Neuronal stem cell (in vitro differentiated cells): ENCODE results near the gene CKB.
A peak's percentile ranks its signal among the peaks of the same experiment; 100 is the strongest.

ENCODE experiments used
- DNase-seq: peaks from one replicate; pipeline ENCODE4 v3.0.0-alpha.2; 2013; ENCODE audit warnings: low spot score
- H2AFZ ChIP-seq: one replicate; pipeline ENCODE4 v1.6.1; 2013; ENCODE audit warnings: mild to moderate bottlenecking, low read length, inconsistent platforms
- H2AK5ac ChIP-seq: 2 replicates; pipeline ENCODE4 v1.6.1; 2013; ENCODE audit warnings: low read depth, mild to moderate bottlenecking, inconsistent platforms, low read length, moderate library complexity, mixed read lengths
- H2BK120ac ChIP-seq: 2 replicates; pipeline ENCODE4 v1.6.1; 2013; ENCODE audit warnings: low read depth, mild to moderate bottlenecking, inconsistent platforms, low read length, moderate library complexity, mixed read lengths
- H2BK12ac ChIP-seq: one replicate; pipeline ENCODE4 v1.6.1; 2013; ENCODE audit warnings: low read length, inconsistent platforms
- H2BK15ac ChIP-seq: 2 replicates; pipeline ENCODE4 v1.6.1; 2013; ENCODE audit warnings: mild to moderate bottlenecking, low read length, inconsistent platforms, mixed read lengths
- H2BK5ac ChIP-seq: one replicate; pipeline ENCODE4 v1.6.1; 2013; ENCODE audit warnings: inconsistent platforms, mild to moderate bottlenecking, low read length, moderate library complexity
- H3K14ac ChIP-seq: one replicate; pipeline ENCODE4 v1.6.1; 2013; ENCODE audit warnings: low read length, inconsistent platforms
- H3K18ac ChIP-seq: 2 replicates; pipeline ENCODE4 v1.6.1; 2013; ENCODE audit warnings: low read length, inconsistent platforms
- H3K23ac ChIP-seq: 2 replicates; pipeline ENCODE4 v1.6.1; 2013; ENCODE audit warnings: low read depth, mild to moderate bottlenecking, mixed read lengths, low read length, inconsistent platforms; ENCODE audit not compliant: poor library complexity
- H3K27ac ChIP-seq: replicated peaks from 3 replicates; pipeline ENCODE4 v1.5.1; 2013; ENCODE audit warnings: low read length, inconsistent platforms
- H3K27me3 ChIP-seq, 3 experiments: 2 replicates each; pipeline ENCODE4 v1.6.1; 2013; ENCODE audit warnings: low read length in 3 of 3, mild to moderate bottlenecking in 2 of 3, inconsistent platforms in 1 of 3, low read depth in 1 of 3, mixed read lengths in 1 of 3, moderate library complexity in 1 of 3; ENCODE audit not compliant: control insufficient read depth in 3 of 3, insufficient read depth in 3 of 3
- H3K36me3 ChIP-seq, 2 donors: replicated peaks in 1 of 2; 2 replicates each; pipeline ENCODE4 v1.6.1; 2013; ENCODE audit warnings: low read length in 2 of 2; ENCODE audit not compliant: control insufficient read depth in 2 of 2, insufficient read depth in 2 of 2
- H3K4ac ChIP-seq: 2 replicates; pipeline ENCODE4 v1.6.1; 2013; ENCODE audit warnings: inconsistent platforms, mild to moderate bottlenecking, low read length, moderate library complexity
- H3K4me1 ChIP-seq, 2 donors: 1 replicate in 1 of 2; 2 replicates in 1 of 2; pipeline ENCODE4 v1.6.1; 2013; ENCODE audit warnings: low read length in 2 of 2, low read depth in 1 of 2; ENCODE audit not compliant: control insufficient read depth in 2 of 2, insufficient read depth in 1 of 2
- H3K4me2 ChIP-seq: one replicate; pipeline ENCODE4 v1.6.1; 2013; ENCODE audit warnings: mild to moderate bottlenecking, low read length, inconsistent platforms; ENCODE audit not compliant: insufficient read depth, poor library complexity, severe bottlenecking
- H3K4me3 ChIP-seq, 2 donors: 2 replicates each; pipeline ENCODE4 v1.5.1; 2013; ENCODE audit warnings: low read length in 2 of 2, mild to moderate bottlenecking in 2 of 2, inconsistent platforms in 1 of 2, moderate library complexity in 1 of 2
- H3K79me1 ChIP-seq: one replicate; pipeline ENCODE4 v1.6.1; 2013; ENCODE audit warnings: low read depth, mild to moderate bottlenecking, inconsistent platforms, low read length, moderate library complexity
- H3K9ac ChIP-seq: one replicate; pipeline ENCODE4 v1.6.1; 2013; ENCODE audit warnings: mild to moderate bottlenecking, low read depth, low read length, inconsistent platforms; ENCODE audit not compliant: poor library complexity
- H3K9me3 ChIP-seq, 2 donors: replicated peaks in 1 of 2; 2 replicates each; pipeline versions ENCODE3 to v1.6.1; 2013; ENCODE audit warnings: low read length in 2 of 2, mild to moderate bottlenecking in 2 of 2, inconsistent platforms in 1 of 2, low read depth in 1 of 2, mixed read lengths in 1 of 2, moderate library complexity in 1 of 2; ENCODE audit not compliant: control insufficient read depth in 2 of 2, insufficient read depth in 1 of 2
- H4K8ac ChIP-seq: one replicate; pipeline ENCODE4 v1.6.1; 2013; ENCODE audit warnings: low read depth, mild to moderate bottlenecking, inconsistent platforms, low read length, moderate library complexity
- H4K91ac ChIP-seq: one replicate; pipeline ENCODE4 v1.6.1; 2013; ENCODE audit warnings: low read length, low read depth, mild to moderate bottlenecking, inconsistent platforms; ENCODE audit not compliant: poor library complexity
- WGBS, 2 donors: extraction: QIAGEN DNeasy Blood & Tissue Kit; methylation state at CpG; one replicate each; pipeline ENCODE4 v1.1.7; 2013; ENCODE audit warnings: missing lambda C conversion rate in 2 of 2, mixed read lengths in 1 of 2; ENCODE audit not compliant: insufficient read length in 2 of 2, insufficient replicate concordance in 1 of 2; ENCODE audit errors: extremely low coverage in 2 of 2; 5-methylcytosine and 5-hydroxymethylcytosine counted together

CKB gene

DNA sequence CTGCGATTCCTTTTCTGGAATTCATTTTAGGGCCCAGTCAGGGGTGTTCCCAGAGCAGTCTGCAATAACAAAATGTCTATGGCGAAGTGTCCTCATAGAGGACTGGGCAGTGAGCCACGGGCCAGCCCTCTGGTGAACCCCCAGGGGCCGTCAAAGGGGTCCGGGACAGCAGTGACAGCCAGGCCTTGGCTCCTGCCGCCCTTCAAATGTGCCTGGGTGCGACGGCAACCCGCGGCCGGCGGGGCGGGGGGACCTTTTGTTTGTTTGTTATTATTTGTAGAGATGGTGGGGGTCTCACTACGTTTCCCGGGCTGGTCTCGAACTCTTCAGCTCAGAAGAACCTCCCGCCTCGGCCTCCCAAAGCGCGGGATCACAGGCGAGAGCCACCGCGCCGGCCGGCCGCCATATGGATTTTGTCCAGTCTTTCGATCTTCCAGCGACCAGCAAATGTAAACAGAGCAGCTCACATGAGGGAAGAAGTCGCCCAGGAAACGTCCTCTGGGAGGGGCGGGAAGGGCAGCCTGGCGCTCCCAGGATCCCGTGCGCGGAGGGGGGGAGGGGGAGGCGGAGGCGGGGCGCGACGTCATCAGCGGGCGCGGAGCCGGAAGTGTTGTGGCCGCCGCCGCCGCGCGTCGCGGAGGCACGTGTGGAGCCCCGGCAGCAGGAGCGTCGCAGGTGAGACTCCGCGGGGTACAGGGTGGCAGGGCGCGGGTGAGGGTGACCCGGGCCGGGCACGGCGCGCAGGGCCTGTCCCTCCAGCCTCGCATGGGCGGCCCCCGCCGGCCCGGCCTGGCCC, 6.2 kb upstream of the CKB start, which contains the start of gene TRMT61A:
Gene TRMT61A (plus strand): TSS at position 610 of the 796 bp plus-strand sequence. CDS start 783 bp downstream, outside the sequence.
- Histone ChIP-seq H4K91ac (no peak within 1 kb of the TSS), H3K79me1 (peaks cover 14% of the 10 kb centered on the region), H2BK15ac (peak within 1 kb of the TSS; percentile 71), H3K23ac (peak within 1 kb of the TSS; percentile 89), H2AK5ac (peak within 1 kb of the TSS; percentile 76), H3K4me1 (peaks cover 16 to 29% of the 10 kb centered on the region in 2 donors), H3K4me3 (peak within 1 kb of the TSS; percentile 94 to 98), H3K27ac (no peak within 1 kb of the TSS), H3K27me3 (peaks cover 0 to 8% (median 2%) of the 10 kb centered on the region in 3 experiments), H2BK12ac (no peak within 1 kb of the TSS), H3K4me2 (peak within 1 kb of the TSS; percentile 90), H3K14ac (peak within 1 kb of the TSS; percentile 39), H3K36me3 (peaks cover 0 to 17% of the 10 kb centered on the region in 2 donors), H3K18ac (peak within 1 kb of the TSS; percentile 92), H2BK120ac (peak within 1 kb of the TSS; percentile 89), H3K9me3 (no peaks in the 10 kb centered on the region), H2BK5ac (peak within 1 kb of the TSS; percentile 75), H4K8ac (no peak within 1 kb of the TSS), H3K9ac (peak within 1 kb of the TSS; percentile 84), H2AFZ (peak within 1 kb of the TSS; percentile 83), H3K4ac (peak within 1 kb of the TSS; percentile 77)
- peak; percentile 75 for DNase-seq
- WGBS, 2 donors = no CpG with 5 or more reads among the region's 70 CpGs

DNA sequence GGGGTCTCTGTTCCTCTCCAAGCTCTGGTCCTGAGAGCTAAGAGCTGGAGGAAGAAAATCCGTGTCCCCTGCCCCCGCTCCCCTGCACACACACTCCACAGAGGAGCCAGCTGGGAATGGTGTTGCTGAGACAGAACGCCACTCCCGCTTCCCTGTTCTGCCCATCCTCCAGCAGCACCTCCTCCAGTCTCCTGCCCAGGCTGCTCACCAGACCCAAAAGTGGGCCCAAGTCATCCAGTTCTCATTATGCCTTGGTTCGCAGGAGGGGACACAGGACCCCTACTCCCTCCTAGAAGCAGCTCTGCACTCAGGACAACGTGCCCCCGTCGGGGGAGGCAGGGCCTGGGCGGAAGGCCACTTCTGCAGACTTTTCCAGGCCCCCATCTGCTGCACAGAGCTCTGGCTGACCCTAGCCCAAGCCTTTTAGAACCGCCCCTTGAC, 5.5 kb upstream of the CKB start:
- Histone ChIP-seq H3K4ac (no peak overlapping the region), H2BK120ac (no peak overlapping the region), H2BK12ac (no peak overlapping the region), H3K27ac (no peak overlapping the region), H3K23ac (peak overlapping the region; percentile 3), H3K27me3 (peaks cover 0 to 14% (median 2%) of the 10 kb centered on the region in 3 experiments), H3K9ac (peak overlapping the region; percentile 65), H4K91ac (no peak overlapping the region), H4K8ac (no peak overlapping the region), H3K9me3 (no peaks in the 10 kb centered on the region), H3K4me2 (peak overlapping the region; percentile 90), H3K4me1 (peaks cover 21 to 35% of the 10 kb centered on the region in 2 donors), H3K18ac (peak overlapping the region; percentile 92), H2AK5ac (peak overlapping the region; percentile 27), H2AFZ (peak overlapping the region; percentile 56), H2BK15ac (peak overlapping the region; percentile 71), H3K4me3 (peak overlapping the region; percentile 80 to 98), H3K79me1 (peaks cover 14% of the 10 kb centered on the region), H2BK5ac (peak overlapping the region; percentile 75), H3K14ac (no peak overlapping the region), H3K36me3 (peaks cover 0 to 17% of the 10 kb centered on the region in 2 donors)
- no CpG with 5 or more reads among the region's 10 CpGs for WGBS, 2 donors
- DNase-seq = no peak

DNA sequence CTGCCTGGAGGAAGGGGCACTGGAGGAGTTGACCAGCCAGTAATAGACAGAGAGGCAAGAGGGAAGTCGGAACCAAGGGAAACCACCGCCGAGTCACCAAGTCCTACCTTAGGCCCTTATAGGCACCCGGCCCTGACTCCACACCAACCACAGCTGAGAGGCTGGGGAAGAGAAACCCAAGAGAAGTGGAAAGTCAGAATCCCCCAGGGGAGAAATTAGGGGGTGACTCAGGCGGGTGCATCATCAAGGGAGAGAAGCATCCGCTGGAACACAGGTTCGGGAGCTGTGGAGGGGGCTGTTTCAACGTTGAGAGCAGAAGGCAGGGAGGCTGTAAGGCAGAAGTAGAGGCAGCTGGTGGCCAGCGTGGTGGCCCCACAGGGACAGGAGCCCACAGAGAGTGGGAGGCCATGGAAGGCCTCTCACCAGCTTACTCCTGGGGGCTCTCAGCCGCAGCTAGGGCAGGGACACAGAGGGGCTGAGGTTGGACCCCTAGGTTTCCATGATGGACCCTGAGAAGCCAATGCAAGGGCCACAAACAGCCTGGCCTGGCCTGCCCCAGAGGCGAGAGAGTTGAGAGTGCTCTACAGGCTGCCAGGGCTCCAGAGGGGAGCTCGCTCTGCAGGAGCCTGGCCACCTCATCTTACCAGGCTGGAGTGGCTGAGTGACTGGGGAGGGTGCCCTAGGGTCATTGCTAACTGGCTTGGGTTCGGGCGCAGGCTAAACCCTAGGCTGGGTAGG, 4.9 kb upstream of the CKB start:
- H3K14ac ChIP-seq = no peak overlapping the region
- no peak overlapping the region for H4K8ac ChIP-seq
- H2BK120ac ChIP-seq = no peak overlapping the region
- H2BK15ac ChIP-seq = peak overlapping the region; percentile 71
- H2BK12ac ChIP-seq = peak overlapping the region; percentile 63
- H3K27me3 ChIP-seq = peaks cover 0 to 18% (median 2%) of the 10 kb centered on the region in 3 experiments
- no peak overlapping the region for H2BK5ac ChIP-seq
- H3K23ac ChIP-seq = peak overlapping the region; percentile 61
- H4K91ac ChIP-seq = no peak overlapping the region
- peak overlapping the region in 1 of 2 donors; percentile 98 for H3K4me3 ChIP-seq
- no peaks in the 10 kb centered on the region for H3K9me3 ChIP-seq
- H3K79me1 ChIP-seq = peaks cover 14% of the 10 kb centered on the region
- DNase-seq = no peak
- H3K27ac ChIP-seq = no peak overlapping the region
- no peak overlapping the region for H3K4me2 ChIP-seq
- H3K4me1 ChIP-seq = peaks cover 21 to 39% of the 10 kb centered on the region in 2 donors
- WGBS, 2 donors = no CpG with 5 or more reads among the region's 14 CpGs
- no peak overlapping the region for H3K18ac ChIP-seq
- H2AK5ac ChIP-seq = peak overlapping the region; percentile 27
- H3K4ac ChIP-seq = no peak overlapping the region
- H3K9ac ChIP-seq = peak overlapping the region; percentile 65
- H2AFZ ChIP-seq = no peak overlapping the region
- peaks cover 0 to 16% of the 10 kb centered on the region in 2 donors for H3K36me3 ChIP-seq

DNA sequence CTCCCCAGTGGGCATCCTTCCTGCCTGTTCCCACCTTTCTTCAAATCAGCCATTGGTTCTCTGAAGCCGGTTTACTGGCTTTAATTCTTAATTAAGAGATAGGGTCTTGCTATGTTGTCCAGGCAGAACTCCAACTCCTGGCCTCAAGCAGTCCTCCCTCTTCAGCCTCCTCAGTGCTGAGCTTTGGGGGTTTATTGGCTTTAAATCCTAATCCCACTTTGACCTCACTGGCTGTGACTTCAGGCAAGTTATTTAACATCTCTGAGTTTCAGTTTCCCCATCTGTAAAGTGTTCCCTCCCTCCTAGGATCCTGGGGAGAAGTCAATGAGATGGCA, 4.3 kb upstream of the CKB start:
- H2AK5ac ChIP-seq = peak overlapping the region; percentile 51
- no peak overlapping the region for H3K4me2 ChIP-seq
- no peak overlapping the region for H4K91ac ChIP-seq
- H3K18ac ChIP-seq = no peak overlapping the region
- peaks cover 0 to 18% (median 2%) of the 10 kb centered on the region in 3 experiments for H3K27me3 ChIP-seq
- H2BK5ac ChIP-seq = no peak overlapping the region
- no peak overlapping the region for H2BK12ac ChIP-seq
- H3K27ac ChIP-seq = no peak overlapping the region
- no peak overlapping the region for H3K4ac ChIP-seq
- no peak overlapping the region for H2BK120ac ChIP-seq
- no CpG with 5 or more reads among the region's 1 CpG for WGBS, 2 donors
- H2BK15ac ChIP-seq = no peak overlapping the region
- peak overlapping the region; percentile 51 for H3K23ac ChIP-seq
- no peak overlapping the region for H3K9ac ChIP-seq
- no peak overlapping the region for H3K14ac ChIP-seq
- H2AFZ ChIP-seq = no peak overlapping the region
- peaks cover 17% of the 10 kb centered on the region for H3K79me1 ChIP-seq
- H4K8ac ChIP-seq = no peak overlapping the region
- H3K4me1 ChIP-seq = peaks cover 21 to 39% of the 10 kb centered on the region in 2 donors
- no peak for DNase-seq
- H3K9me3 ChIP-seq = no peaks in the 10 kb centered on the region
- H3K36me3 ChIP-seq = peaks cover 0 to 12% of the 10 kb centered on the region in 2 donors
- no peak overlapping the region for H3K4me3 ChIP-seq
